Measurements from ENCODE around the gene TNS1. TPM values are rescaled to one million over a fixed set of nuclear protein-coding genes. Genes with fewer than 3 reads are reported as not detected.

Gene TNS1
- total RNA-seq, 2 donors from 2014 or later, result 3.3 to 4.2 TPM

DNA sequence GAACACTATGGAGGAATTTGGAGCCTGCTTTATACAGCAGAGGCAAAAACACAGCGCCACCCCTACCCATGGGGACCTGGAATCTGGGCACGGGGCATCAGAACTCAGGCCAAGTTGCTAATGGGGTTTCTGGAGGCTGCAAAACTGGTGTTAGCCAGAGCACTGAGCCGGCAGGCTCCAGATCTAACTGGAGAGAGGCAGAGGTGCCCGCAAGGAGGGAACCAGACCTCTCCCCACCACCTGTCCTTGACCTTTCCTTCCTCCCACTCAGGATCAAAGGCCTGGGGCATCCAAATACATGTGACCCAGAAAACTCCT, 126.6 kb downstream of the TNS1 start:
- Mint-ChIP-seq H3K36me3 (ENCODE audit: low read depth) (no peaks in the 10 kb centered on the region), H3K9me3 (no peaks in the 10 kb centered on the region), H3K4me3 (no peak overlapping the region), H3K27ac (no peak overlapping the region), H3K4me1 (no peaks in the 10 kb centered on the region), H3K27me3 (ENCODE audit: insufficient read depth) (no peaks in the 10 kb centered on the region)
- Histone ChIP-seq H3K27me3 (ENCODE audit: control insufficient read depth, insufficient read depth, low read length, poor library complexity, severe bottlenecking) (no peaks in the 10 kb centered on the region), H3K4me1 (ENCODE audit: control insufficient read depth, insufficient read depth, low read length) (no peaks in the 10 kb centered on the region), H3K36me3 (ENCODE audit: control insufficient read depth, insufficient read depth, low read length) (no peaks in the 10 kb centered on the region), H3K27ac (ENCODE audit: low read depth, low read length) (no peak overlapping the region), H3K9ac (ENCODE audit: extremely low read depth, low read length, poor library complexity, severe bottlenecking) (no peak overlapping the region), H3K9me3 (ENCODE audit: control insufficient read depth, low read length) (no peaks in the 10 kb centered on the region), H3K4me3 (ENCODE audit: low read length) (no peak overlapping the region)
- DNase-seq, result no peak
- TF ChIP-seq, protein P1, sequence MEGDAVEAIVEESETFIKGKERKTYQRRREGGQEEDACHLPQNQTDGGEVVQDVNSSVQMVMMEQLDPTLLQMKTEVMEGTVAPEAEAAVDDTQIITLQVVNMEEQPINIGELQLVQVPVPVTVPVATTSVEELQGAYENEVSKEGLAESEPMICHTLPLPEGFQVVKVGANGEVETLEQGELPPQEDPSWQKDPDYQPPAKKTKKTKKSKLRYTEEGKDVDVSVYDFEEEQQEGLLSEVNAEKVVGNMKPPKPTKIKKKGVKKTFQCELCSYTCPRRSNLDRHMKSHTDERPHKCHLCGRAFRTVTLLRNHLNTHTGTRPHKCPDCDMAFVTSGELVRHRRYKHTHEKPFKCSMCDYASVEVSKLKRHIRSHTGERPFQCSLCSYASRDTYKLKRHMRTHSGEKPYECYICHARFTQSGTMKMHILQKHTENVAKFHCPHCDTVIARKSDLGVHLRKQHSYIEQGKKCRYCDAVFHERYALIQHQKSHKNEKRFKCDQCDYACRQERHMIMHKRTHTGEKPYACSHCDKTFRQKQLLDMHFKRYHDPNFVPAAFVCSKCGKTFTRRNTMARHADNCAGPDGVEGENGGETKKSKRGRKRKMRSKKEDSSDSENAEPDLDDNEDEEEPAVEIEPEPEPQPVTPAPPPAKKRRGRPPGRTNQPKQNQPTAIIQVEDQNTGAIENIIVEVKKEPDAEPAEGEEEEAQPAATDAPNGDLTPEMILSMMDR (conservative IDR thresholded peaks at IDR 0.05), result no peak
- 83 to 91% methylated on average over 2 to 4 of the region's 4 CpGs for WGBS, 2 experiments (ENCODE audit: insufficient coverage in 1 of 2, insufficient read length in 1 of 2)

DNA sequence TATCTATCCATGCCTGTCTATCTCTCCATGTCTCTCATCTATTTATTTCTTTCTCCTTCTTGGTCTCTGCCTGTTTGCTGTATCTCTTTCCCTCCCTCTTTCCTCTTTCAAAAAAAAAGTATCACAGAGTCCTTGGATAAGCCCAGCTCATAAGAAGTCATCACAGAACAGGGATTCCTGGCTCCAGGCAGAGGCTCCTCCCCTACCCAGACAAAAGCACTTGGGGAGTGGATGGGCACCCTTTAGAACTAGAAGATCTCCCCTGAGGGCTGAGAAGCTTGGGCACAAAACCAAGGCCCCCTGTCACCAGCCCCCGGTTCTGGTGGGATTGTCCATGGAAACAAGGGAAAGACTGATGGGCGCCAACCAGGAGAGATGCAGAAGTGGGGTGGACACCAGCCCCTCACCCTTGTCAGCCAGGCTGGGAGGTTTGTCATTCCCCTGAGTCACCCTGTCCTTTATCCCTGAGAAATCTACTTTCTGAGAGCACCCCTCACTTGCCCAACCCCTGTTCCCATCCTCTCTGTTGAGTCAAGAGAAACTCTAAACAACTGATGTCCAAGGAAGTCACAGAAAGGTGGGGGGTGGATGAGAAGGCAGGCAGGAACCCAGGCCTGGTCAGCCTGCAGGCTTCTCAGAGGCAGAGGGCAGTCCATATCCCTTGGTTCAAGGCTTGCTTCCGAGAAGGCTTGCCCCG, 127.1 kb downstream of the TNS1 start:
- no peak for DNase-seq
- Histone ChIP-seq H3K27ac (ENCODE audit: low read depth, low read length) (no peak overlapping the region), H3K9ac (ENCODE audit: extremely low read depth, low read length, poor library complexity, severe bottlenecking) (no peak overlapping the region), H3K9me3 (ENCODE audit: control insufficient read depth, low read length) (no peaks in the 10 kb centered on the region), H3K4me1 (ENCODE audit: control insufficient read depth, insufficient read depth, low read length) (no peaks in the 10 kb centered on the region), H3K36me3 (ENCODE audit: control insufficient read depth, insufficient read depth, low read length) (no peaks in the 10 kb centered on the region), H3K4me3 (ENCODE audit: low read length) (no peak overlapping the region), H3K27me3 (ENCODE audit: control insufficient read depth, insufficient read depth, low read length, poor library complexity, severe bottlenecking) (no peaks in the 10 kb centered on the region)
- Mint-ChIP-seq H3K4me3 (no peak overlapping the region), H3K27me3 (ENCODE audit: insufficient read depth) (no peaks in the 10 kb centered on the region), H3K9me3 (no peaks in the 10 kb centered on the region), H3K36me3 (ENCODE audit: low read depth) (no peaks in the 10 kb centered on the region), H3K27ac (no peak overlapping the region), H3K4me1 (no peaks in the 10 kb centered on the region)
- TF ChIP-seq, protein P1 (conservative IDR thresholded peaks at IDR 0.05), result no peak
- 72 to 90% methylated on average over 3 to 4 of the region's 4 CpGs for WGBS, 2 experiments (ENCODE audit: insufficient coverage in 1 of 2, insufficient read length in 1 of 2)

DNA sequence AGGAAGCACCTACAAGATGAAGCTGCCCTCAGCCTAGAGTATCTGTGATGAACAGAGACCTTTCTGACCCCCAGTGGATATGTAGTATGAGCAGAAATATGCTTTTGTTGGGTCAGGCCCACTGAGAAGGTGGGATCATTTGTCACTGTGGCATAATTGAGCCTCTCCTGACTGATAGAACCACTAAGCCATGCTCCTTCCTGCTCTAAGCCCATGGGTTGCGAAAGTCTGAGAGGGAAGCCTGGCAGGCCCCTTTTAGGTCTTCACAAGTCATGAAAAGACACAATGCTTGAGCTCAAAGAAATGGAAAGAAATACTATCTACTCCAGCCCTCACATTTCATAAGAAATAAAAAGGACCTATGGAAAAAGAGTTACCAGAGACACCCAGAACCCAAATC, 127.7 kb downstream of the TNS1 start:
- Mint-ChIP-seq H3K27me3 (ENCODE audit: insufficient read depth) (no peaks in the 10 kb centered on the region), H3K4me1 (no peaks in the 10 kb centered on the region), H3K4me3 (no peak overlapping the region), H3K27ac (no peak overlapping the region), H3K9me3 (no peaks in the 10 kb centered on the region), H3K36me3 (ENCODE audit: low read depth) (no peaks in the 10 kb centered on the region)
- Histone ChIP-seq H3K4me3 (ENCODE audit: low read length) (no peak overlapping the region), H3K4me1 (ENCODE audit: control insufficient read depth, insufficient read depth, low read length) (no peaks in the 10 kb centered on the region), H3K9me3 (ENCODE audit: control insufficient read depth, low read length) (no peaks in the 10 kb centered on the region), H3K36me3 (ENCODE audit: control insufficient read depth, insufficient read depth, low read length) (no peaks in the 10 kb centered on the region), H3K27me3 (ENCODE audit: control insufficient read depth, insufficient read depth, low read length, poor library complexity, severe bottlenecking) (no peaks in the 10 kb centered on the region), H3K9ac (ENCODE audit: extremely low read depth, low read length, poor library complexity, severe bottlenecking) (no peak overlapping the region), H3K27ac (ENCODE audit: low read depth, low read length) (no peak overlapping the region)
- no peak for DNase-seq
- WGBS, 2 experiments (ENCODE audit: insufficient coverage in 1 of 2, insufficient read length in 1 of 2), result 88% methylated on average over 1 of the region's 1 CpG; no CpG with 5 or more reads in 1 of the 2 experiments
- TF ChIP-seq, protein P1 (conservative IDR thresholded peaks at IDR 0.05), result no peak
